ENCODE measurements around the gene THADA. TPM values are rescaled to one million over a fixed set of nuclear protein-coding genes. Genes with fewer than 3 reads are reported as not detected.

THADA gene
- total RNA-seq, 2 donors from 2014 or later, result 41.1 to 54.3 TPM

DNA sequence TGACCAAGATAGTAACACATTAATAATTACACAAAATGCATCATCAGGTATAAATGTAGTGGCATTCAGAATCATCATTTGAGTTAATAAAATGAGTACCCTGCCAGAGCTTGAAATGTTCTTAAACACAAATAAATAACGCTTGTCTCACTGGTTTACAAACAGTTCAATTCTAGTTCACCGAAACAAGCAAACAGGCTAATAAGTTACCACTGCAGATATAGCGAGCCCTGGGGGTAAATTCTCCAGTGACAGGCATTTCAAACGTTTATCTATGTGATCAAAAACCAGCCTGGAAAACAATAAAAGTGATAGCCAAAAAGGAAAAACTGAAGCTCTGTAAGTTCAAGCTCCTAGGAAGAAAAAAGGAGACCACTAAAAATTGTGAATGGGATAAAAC is 152.6 kb downstream of the THADA start:
- H3K9me3 ChIP-seq, result no peaks in the 10 kb centered on the region
- H3K4me1 ChIP-seq (replicated peaks), result peaks cover 31% of the 10 kb centered on the region
- H3K36me3 ChIP-seq, result no peaks in the 10 kb centered on the region
- H3K4me3 ChIP-seq, result no peak overlapping the region
- no peaks in the 10 kb centered on the region for H3K27me3 ChIP-seq (replicated peaks; ENCODE audit: insufficient read depth)
- peak overlapping the region; percentile 74 to 77 for H3K27ac ChIP-seq
- intact Hi-C loops (cut with DNase I), result no loop called here
- DNase-seq (ENCODE audit: low spot score), result no peak
- no peak for TF ChIP-seq POLR2AphosphoS5 (IDR thresholded peaks at IDR 0.05)
- no peak for TF ChIP-seq POLR2A (IDR thresholded peaks at IDR 0.05)
- TF ChIP-seq CTCF (IDR thresholded peaks at IDR 0.05), result no peak
- WGBS, result 35% methylated on average over 4 of the region's 4 CpGs

DNA sequence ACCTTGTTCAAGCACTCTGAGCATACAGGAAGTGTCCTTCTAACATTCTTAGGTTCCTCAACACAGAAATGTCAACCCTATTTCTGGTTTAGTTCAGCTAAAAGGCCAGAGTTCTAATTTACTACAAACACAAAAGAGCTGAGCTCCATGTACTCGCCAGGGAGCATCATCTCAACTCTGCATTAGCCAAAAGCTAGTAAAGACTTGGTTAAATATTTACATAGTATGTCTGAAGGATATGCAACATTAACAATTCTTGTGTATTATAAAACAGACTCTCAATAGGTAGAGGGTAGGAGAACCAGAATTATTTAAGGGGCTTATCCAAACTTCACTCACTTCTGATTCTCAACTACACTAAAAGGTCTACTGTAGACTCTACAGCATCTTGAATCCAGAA is 154.6 kb downstream of the THADA start:
- peaks cover 31% of the 10 kb centered on the region for H3K4me1 ChIP-seq (replicated peaks)
- TF ChIP-seq POLR2A (IDR thresholded peaks at IDR 0.05), result no peak
- no peak for TF ChIP-seq CTCF (IDR thresholded peaks at IDR 0.05)
- TF ChIP-seq POLR2AphosphoS5 (IDR thresholded peaks at IDR 0.05), result peak; percentile 35
- intact Hi-C loops (cut with DNase I), result no loop called here
- H3K27ac ChIP-seq, result peak overlapping the region in 1 of 2 donors; percentile 38
- H3K36me3 ChIP-seq, result no peaks in the 10 kb centered on the region
- 39% methylated on average over 1 of the region's 1 CpG for WGBS
- DNase-seq (ENCODE audit: low spot score), result no peak
- no peaks in the 10 kb centered on the region for H3K27me3 ChIP-seq (replicated peaks; ENCODE audit: insufficient read depth)
- no peaks in the 10 kb centered on the region for H3K9me3 ChIP-seq
- H3K4me3 ChIP-seq, result no peak overlapping the region

GRCh38 chr2:43438858-43439655 is 156.8 kb downstream of the THADA start:
- TF ChIP-seq POLR2A (IDR thresholded peaks at IDR 0.05) (no peak), POLR2AphosphoS5 (IDR thresholded peaks at IDR 0.05) (no peak), CTCF (IDR thresholded peaks at IDR 0.05) (no peak)
- Histone ChIP-seq H3K9me3 (no peaks in the 10 kb centered on the region), H3K36me3 (no peaks in the 10 kb centered on the region), H3K27ac (no peak overlapping the region), H3K4me3 (no peak overlapping the region), H3K4me1 (replicated peaks) (peaks cover 17% of the 10 kb centered on the region), H3K27me3 (replicated peaks; ENCODE audit: insufficient read depth) (no peaks in the 10 kb centered on the region)
- WGBS, result 80% methylated on average over 7 of the region's 7 CpGs
- DNase-seq (ENCODE audit: low spot score), result no peak
- intact Hi-C loops (cut with DNase I), result no loop called here

DNA sequence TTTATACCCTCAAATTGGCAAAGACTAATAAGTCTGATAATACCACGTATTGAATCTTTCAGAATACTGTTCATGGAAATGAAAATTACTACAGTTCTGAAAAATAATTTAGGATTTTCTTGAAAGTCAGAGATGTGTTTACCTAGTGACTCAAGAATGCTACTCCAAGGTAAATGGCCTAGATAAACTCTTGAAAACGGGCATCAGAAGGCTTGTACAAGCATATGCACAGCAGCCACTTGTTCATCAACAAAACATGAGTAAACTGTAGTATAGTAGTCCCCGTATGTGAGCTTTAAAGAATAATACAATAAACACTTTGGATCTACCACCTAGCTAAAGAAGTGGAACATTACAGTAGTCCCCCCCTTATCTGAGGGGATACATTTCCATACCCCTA is 157.5 kb downstream of the THADA start:
- Histone ChIP-seq H3K4me3 (no peak overlapping the region), H3K4me1 (replicated peaks) (peaks cover 11% of the 10 kb centered on the region), H3K36me3 (no peaks in the 10 kb centered on the region), H3K27ac (no peak overlapping the region), H3K27me3 (replicated peaks; ENCODE audit: insufficient read depth) (no peaks in the 10 kb centered on the region), H3K9me3 (no peaks in the 10 kb centered on the region)
- WGBS, result 58% methylated on average over 3 of the region's 3 CpGs
- intact Hi-C loops (cut with DNase I), result no loop called here
- DNase-seq (ENCODE audit: low spot score), result no peak
- TF ChIP-seq POLR2A (IDR thresholded peaks at IDR 0.05), result no peak
- TF ChIP-seq CTCF (IDR thresholded peaks at IDR 0.05), result no peak
- no peak for TF ChIP-seq POLR2AphosphoS5 (IDR thresholded peaks at IDR 0.05)

- no peaks in the 10 kb centered on the region for H3K9me3 ChIP-seq
- intact Hi-C loops (cut with DNase I), result no loop called here
- no peaks in the 10 kb centered on the region for H3K36me3 ChIP-seq
- no peak overlapping the region for H3K4me3 ChIP-seq
- TF ChIP-seq CTCF (IDR thresholded peaks at IDR 0.05), result no peak
- TF ChIP-seq POLR2AphosphoS5 (IDR thresholded peaks at IDR 0.05), result no peak
- TF ChIP-seq POLR2A (IDR thresholded peaks at IDR 0.05), result no peak
- no peaks in the 10 kb centered on the region for H3K27me3 ChIP-seq (replicated peaks; ENCODE audit: insufficient read depth)
- no peak for DNase-seq (ENCODE audit: low spot score)
- WGBS, result 88% methylated on average over 2 of the region's 2 CpGs
- no peak overlapping the region for H3K27ac ChIP-seq
- peaks cover 11% of the 10 kb centered on the region for H3K4me1 ChIP-seq (replicated peaks)
Measured at GRCh38 chr2:43437363-43437762, 158.5 kb downstream of the THADA start.
